IMR-90 (cell line): ENCODE measurements around the gene RHOF. TPM values are rescaled to one million over a fixed set of nuclear protein-coding genes. Genes with fewer than 3 reads are reported as not detected.

Experiments used
- ATAC-seq: fragments of 200-7000 bp; cut with Tn5 transposase; 2 replicates; pipeline ENCODE4 v1.9.1; 2020; ENCODE audit warnings: low read depth, mild to moderate bottlenecking, moderate library complexity
- BruUV-seq: library from RNA; stranded (reverse); fragments of 400-500 nt; replicated peaks from 2 replicates; lab custom pipeline; 2021; lab: Mats Ljungman, UMichigan
- CTCF ChIA-PET: fragments of 300-600 bp; formaldehyde crosslinking; extraction: SDS; loops from one replicate; lab custom pipeline; 2021; ENCODE audit warnings: antibody characterized with exemption; lab: Yijun Ruan, JAX
- POLR2A ChIA-PET: fragments of 300-600 bp; sonication (Branson Sonifier 250); formaldehyde crosslinking; loops from one replicate; lab custom pipeline; 2022; ENCODE audit warnings: antibody characterized with exemption; ENCODE audit not compliant: unreplicated experiment; lab: Charles Lee
- DNase-seq: peaks from one replicate; pipeline ENCODE4 v3.0.0; 2013
- H2AFZ ChIP-seq: replicated peaks from 2 replicates; pipeline ENCODE3; 2013; ENCODE audit warnings: low read length, mild to moderate bottlenecking; ENCODE audit not compliant: poor library complexity
- H2AK5ac ChIP-seq: 2 replicates; pipeline ENCODE4 v1.6.1; 2013; ENCODE audit warnings: low read depth, low read length, inconsistent platforms
- H2AK9ac ChIP-seq: replicated peaks from 2 replicates; pipeline ENCODE3; 2013; ENCODE audit warnings: mild to moderate bottlenecking, low read depth, low read length, moderate library complexity; ENCODE audit not compliant: poor library complexity
- H2BK120ac ChIP-seq: 2 replicates; pipeline ENCODE4 v1.6.1; 2013; ENCODE audit warnings: low read depth, low read length, inconsistent platforms
- H2BK15ac ChIP-seq: 3 replicates; pipeline ENCODE4 v1.6.1; 2013; ENCODE audit warnings: low read depth, low read length, inconsistent platforms
- H2BK20ac ChIP-seq: 2 replicates; pipeline ENCODE4 v1.6.1; 2013; ENCODE audit warnings: low read depth, mild to moderate bottlenecking, inconsistent platforms, low read length, moderate library complexity
- H2BK5ac ChIP-seq: 2 replicates; pipeline ENCODE4 v1.6.1; 2013; ENCODE audit warnings: mild to moderate bottlenecking, low read depth, low read length, inconsistent platforms; ENCODE audit not compliant: poor library complexity, severe bottlenecking
- H3K14ac ChIP-seq: replicated peaks from 2 replicates; pipeline ENCODE4 v1.6.1; 2013; ENCODE audit warnings: low read depth, low read length, inconsistent platforms
- H3K18ac ChIP-seq: 2 replicates; pipeline ENCODE4 v1.6.1; 2013; ENCODE audit warnings: low read depth, low read length, control low read depth
- H3K23ac ChIP-seq: 2 replicates; pipeline ENCODE4 v1.6.1; 2013; ENCODE audit warnings: low read depth, low read length, inconsistent platforms
- H3K27ac ChIP-seq: 2 replicates; pipeline ENCODE4 v1.5.1; 2013; ENCODE audit warnings: mild to moderate bottlenecking, control low read depth, low read length; ENCODE audit not compliant: insufficient read depth
- H3K27me3 ChIP-seq: 2 replicates; pipeline ENCODE4 v1.6.1; 2013; ENCODE audit warnings: low read length; ENCODE audit not compliant: control insufficient read depth, insufficient read depth
- H3K36me3 ChIP-seq: 2 replicates; pipeline ENCODE4 v1.6.1; 2013; ENCODE audit warnings: low read length, mixed read lengths; ENCODE audit not compliant: control insufficient read depth, insufficient read depth
- H3K4ac ChIP-seq: 2 replicates; pipeline ENCODE4 v1.6.1; 2013; ENCODE audit warnings: low read depth, low read length, inconsistent platforms
- H3K4me1 ChIP-seq: 2 replicates; pipeline ENCODE4 v1.6.1; 2013; ENCODE audit warnings: low read length, mixed read lengths; ENCODE audit not compliant: control insufficient read depth, insufficient read depth
- H3K4me2 ChIP-seq: 2 replicates; pipeline ENCODE4 v1.6.1; 2013; ENCODE audit warnings: low read depth, mild to moderate bottlenecking, control low read depth, low read length, moderate library complexity
- H3K4me3 ChIP-seq: 2 replicates; pipeline ENCODE4 v1.5.1; 2013; ENCODE audit warnings: low read depth, mild to moderate bottlenecking, control low read depth, low read length, moderate library complexity; ENCODE audit not compliant: insufficient read depth
- H3K56ac ChIP-seq: 2 replicates; pipeline ENCODE4 v1.6.1; 2013; ENCODE audit warnings: low read length, inconsistent platforms; ENCODE audit not compliant: insufficient read depth; ENCODE audit errors: extremely low read depth
- H3K79me1 ChIP-seq, 2 experiments: 2 replicates each; pipeline ENCODE4 v1.6.1; 2013; ENCODE audit warnings: low read length in 2 of 2, inconsistent platforms in 1 of 2, low read depth in 1 of 2
- H3K9ac ChIP-seq: 2 replicates; pipeline ENCODE4 v1.6.1; 2013; ENCODE audit warnings: low read depth, low read length, control low read depth
- H3K9me1 ChIP-seq: 2 replicates; pipeline ENCODE4 v1.6.1; 2013; ENCODE audit warnings: low read length, inconsistent platforms; ENCODE audit not compliant: insufficient read depth
- H3K9me3 ChIP-seq: 2 replicates; pipeline ENCODE4 v1.6.1; 2013; ENCODE audit warnings: low read length; ENCODE audit not compliant: control insufficient read depth, insufficient read depth
- H4K20me1 ChIP-seq: 2 replicates; pipeline ENCODE4 v1.6.1; 2013; ENCODE audit warnings: low read length, inconsistent platforms; ENCODE audit not compliant: insufficient read depth
- H4K5ac ChIP-seq: 2 replicates; pipeline ENCODE4 v1.6.1; 2013; ENCODE audit warnings: mild to moderate bottlenecking, low read depth, low read length, control low read depth
- H4K8ac ChIP-seq, 2 experiments: 2 replicates each; pipeline ENCODE4 v1.6.1; 2013; ENCODE audit warnings: low read depth in 2 of 2, low read length in 2 of 2, control low read depth in 1 of 2, inconsistent platforms in 1 of 2
- H4K91ac ChIP-seq: 2 replicates; pipeline ENCODE4 v1.6.1; 2013; ENCODE audit warnings: low read depth, low read length, inconsistent platforms; ENCODE audit not compliant: insufficient read depth
- BHLHE40 ChIP-seq: fragments of 150-350 bp; IDR thresholded peaks from 2 replicates; pipeline ENCODE4 v1.6.1; 2016; ENCODE audit warnings: mild to moderate bottlenecking, low read depth, low read length
- CEBPB ChIP-seq: IDR thresholded peaks from 2 replicates; pipeline ENCODE4 v1.6.1; 2012; ENCODE audit warnings: low read depth, low read length, improper control_type of control experiment
- CHD1 ChIP-seq: IDR thresholded peaks from 2 replicates; pipeline ENCODE4 v1.6.1; 2012; ENCODE audit warnings: low read depth, low read length, improper control_type of control experiment
- ELK1 ChIP-seq: fragments of 150-350 bp; IDR thresholded peaks from 2 replicates; pipeline ENCODE4 v1.6.1; 2016; ENCODE audit warnings: low read depth, mild to moderate bottlenecking, low read length, moderate library complexity, borderline replicate concordance
- FOS ChIP-seq: fragments of 150-350 bp; IDR thresholded peaks from 2 replicates; pipeline ENCODE4 v1.6.1; 2016; ENCODE audit warnings: low read depth, low read length
- MXI1 ChIP-seq: IDR thresholded peaks from 2 replicates; pipeline ENCODE4 v1.6.1; 2012; ENCODE audit warnings: low read depth, mild to moderate bottlenecking, low read length, moderate library complexity, borderline replicate concordance
- NFE2L2 ChIP-seq: fragments of 150-350 bp; IDR thresholded peaks from 2 replicates; pipeline ENCODE4 v1.6.1; 2016; ENCODE audit warnings: low read depth, mild to moderate bottlenecking, low read length
- RCOR1 ChIP-seq: IDR thresholded peaks from 2 replicates; pipeline ENCODE4 v1.6.1; 2012; ENCODE audit warnings: mild to moderate bottlenecking, low read length, improper control_type of control experiment; ENCODE audit not compliant: insufficient replicate concordance
- USF2 ChIP-seq: fragments of 150-350 bp; IDR thresholded peaks from 2 replicates; pipeline ENCODE4 v1.6.1; 2017; ENCODE audit warnings: mild to moderate bottlenecking, antibody characterized with exemption, low read length, low read depth
- WGBS, 2 experiments: methylation state at CpG; one replicate each; pipeline versions ENCODE4 v1.1.5 to v1.1.7; 2013; ENCODE audit warnings: missing lambda C conversion rate in 2 of 2; ENCODE audit not compliant: insufficient read length in 1 of 2; ENCODE audit errors: extremely low coverage in 2 of 2; 5-methylcytosine and 5-hydroxymethylcytosine counted together
- dilution Hi-C: fragments of 300-500 bp; cut with HindIII; formaldehyde crosslinking; loops from one replicate; pipeline ENCODE4 v1.14.3; 2018; ENCODE audit warnings: low sequenced_read_pairs; ENCODE audit not compliant: unreplicated experiment
- in situ Hi-C: fragments of 300-500 bp; cut with MboI; formaldehyde crosslinking; loops from 3 replicates; pipeline ENCODE4 v1.14.3; 2019; ENCODE audit warnings: low sequenced_read_pairs, inconsistent platforms, mixed read lengths
- intact Hi-C: fragments of 100-400 bp; cut with micrococcal nuclease; formaldehyde crosslinking; loops from 2 replicates; pipeline ENCODE4 v1.10.0; 2022
- polyA plus RNA-seq, 3 experiments: library from polyadenylated mRNA; depleted of rRNA; stranded (reverse); fragments of >200 nt; gene quantifications; 2 replicates each; pipeline ENCODE4 v1.2.3, GENCODE V29; 2012; ENCODE audit warnings: low replicate concordance in 1 of 3
- total RNA-seq: library from RNA; depleted of rRNA; stranded (reverse); fragments of >200 nt; gene quantifications from 2 replicates; pipeline ENCODE4 v1.2.3, GENCODE V29; 2012

Gene RHOF
- total and polyA plus RNA-seq, 2 of the 4 experiments (the other 2 are of a cell fraction), result 3.0 to 5.1 TPM

GRCh38 chr12:121781998-121782979, 11.2 kb downstream of the RHOF start:
- dilution Hi-C loops, result no loop called here
- H2AK5ac ChIP-seq, result peak overlapping the region; percentile 85
- H3K18ac ChIP-seq, result no peak overlapping the region
- no peaks in the 10 kb centered on the region for H3K27me3 ChIP-seq
- intact Hi-C loops, result no loop called here
- no peak overlapping the region for H4K8ac ChIP-seq
- peak overlapping the region; percentile 57; the same call in 1 of the 3 replicates for H2BK15ac ChIP-seq
- no peak overlapping the region for H2BK120ac ChIP-seq
- H3K23ac ChIP-seq, result peak overlapping the region; percentile 51; the same call in 1 of the 2 replicates
- in situ Hi-C loops, result loop anchor here (5.0 kb wide), 1 partner anchor 90 kb away; no protein-coding TSS in a partner anchor
- peak; percentile 72 for DNase-seq
- H3K4ac ChIP-seq, result peak overlapping the region; percentile 56
- H3K4me3 ChIP-seq, result no peak overlapping the region
- peak overlapping the region; percentile 44 for H2BK5ac ChIP-seq
- peaks cover 24% of the 10 kb centered on the region; the same call in 1 of the 2 replicates for H4K20me1 ChIP-seq
- POLR2A ChIA-PET, result interaction anchor here (1.0 kb wide), 1 partner anchor 22 kb away, joined by 3 read pairs; no protein-coding TSS in a partner anchor
- peak overlapping the region; percentile 24 for H3K27ac ChIP-seq
- H4K91ac ChIP-seq, result 0 out of 2 replicates have a peak overlapping the region, but pooled peaks have one; percentile 24
- H3K4me1 ChIP-seq, result peaks cover 15% of the 10 kb centered on the region
- peak; percentile 54 for ATAC-seq
- no TSS peak for BruUV-seq
- peak overlapping the region; percentile 10; the same call in 1 of the 2 replicates for H2BK20ac ChIP-seq
- peaks cover 11% of the 10 kb centered on the region for H3K9me1 ChIP-seq
- no peak overlapping the region for H2AK9ac ChIP-seq
- peak; percentile 59 for TF ChIP-seq RCOR1
- no peak for TF ChIP-seq NFE2L2
- TF ChIP-seq MXI1, result 0 out of 2 replicates have a peak, but pooled peaks have one; percentile 32
- no peak for TF ChIP-seq BHLHE40
- TF ChIP-seq ELK1, result no peak
- peak; percentile 91 for TF ChIP-seq CEBPB
- TF ChIP-seq CHD1, result no peak
- TF ChIP-seq USF2, result no peak
- no peak for TF ChIP-seq FOS
- H3K14ac ChIP-seq, result no peak overlapping the region
- CTCF ChIA-PET, result interaction anchor here (0.8 to 2.2 kb wide), 2 partner anchors 12 to 30 kb away, joined by 3 to 20 read pairs; partner anchors contain the start of gene RHOF
- H3K56ac ChIP-seq, result no peak overlapping the region
- peak overlapping the region; percentile 25 for H2AFZ ChIP-seq
- 17% methylated on average over 8 of the region's 14 CpGs; no CpG with 5 or more reads in 1 of the 2 experiments for WGBS, 2 experiments
- peak overlapping the region; percentile 30 for H3K4me2 ChIP-seq
- H3K36me3 ChIP-seq, result peaks cover 11% of the 10 kb centered on the region; the same call in 1 of the 2 replicates
- 0 out of 2 replicates have a peak overlapping the region, but pooled peaks have one; percentile 25 for H3K9ac ChIP-seq
- H3K9me3 ChIP-seq, result no peaks in the 10 kb centered on the region
- H3K79me1 ChIP-seq, result peaks cover 0 to 22% of the 10 kb centered on the region in 2 experiments; a peak in 1 of 4 replicates
- H4K5ac ChIP-seq, result peak overlapping the region; percentile 4; the same call in 1 of the 2 replicates
